ENCODE data around the gene CALD1.

GRCh38 chr7:134852625-134853024 is 73.2 kb downstream of the CALD1 start:
- TF ChIP-seq CTCF (conservative IDR thresholded peaks at IDR 0.05; ENCODE audit: low read length): no peak
- TF ChIP-seq EZH2phosphoT487 (IDR thresholded peaks at IDR 0.05; ENCODE audit: borderline replicate concordance): no peak

All from Loucy (cell line).